HepG2 (cell line): ENCODE data around the gene TENM3.

Experiments
- CTCF ChIP-seq: sonication (generic); formaldehyde crosslinking; IDR thresholded peaks from 2 replicates; pipeline ENCODE4 v1.5.0; 2020; ENCODE audit warnings: mild to moderate bottlenecking, missing genetic modification reagents, moderate library complexity
- GTF2F1 ChIP-seq: fragments of 150-350 bp; IDR thresholded peaks from 2 replicates; pipeline ENCODE4 v1.6.1; 2014; ENCODE audit warnings: low read length
- HOMEZ ChIP-seq: IDR thresholded peaks from 2 replicates; pipeline ENCODE4 v1.6.1; 2016; ENCODE audit warnings: low read depth
- ISL2 ChIP-seq: sonication (generic); formaldehyde crosslinking; IDR thresholded peaks from 2 replicates; pipeline ENCODE4 v1.5.0; 2020; ENCODE audit warnings: missing genetic modification reagents
- MAFK ChIP-seq, 2 experiments: IDR thresholded peaks in 1 of 2; conservative IDR thresholded peaks in 1 of 2; 2 replicates each; pipeline ENCODE4 v1.6.1; 2011; ENCODE audit warnings: improper control_type of control experiment in 2 of 2, low read length in 2 of 2
- NR2F1 ChIP-seq, 2 experiments: fragments of 450-650 bp in 1 of 2; formaldehyde crosslinking in 1 of 2; IDR thresholded peaks; 2 replicates each; pipeline versions ENCODE4 v1.5.0 to v1.6.1; 2016 to 2020; ENCODE audit warnings: mild to moderate bottlenecking in 1 of 2, missing compliant biosample characterization in 1 of 2, missing genetic modification reagents in 1 of 2, moderate library complexity in 1 of 2
- POLR2A ChIP-seq, 2 experiments: IDR thresholded peaks; 2 replicates each; pipeline ENCODE4 v1.6.1; 2011; ENCODE audit warnings: low read depth in 2 of 2, low read length in 2 of 2, mild to moderate bottlenecking in 1 of 2, moderate library complexity in 1 of 2; ENCODE audit not compliant: insufficient read depth in 1 of 2
- POLR2AphosphoS5 ChIP-seq: IDR thresholded peaks from 2 replicates; pipeline ENCODE4 v1.6.1; 2012; ENCODE audit warnings: low read depth, low read length
- RAD21 ChIP-seq: fragments of 450-650 bp; formaldehyde crosslinking; IDR thresholded peaks from 2 replicates; pipeline ENCODE4 v1.5.0; 2020; ENCODE audit warnings: mild to moderate bottlenecking
- SETDB1 ChIP-seq: sonication (generic); formaldehyde crosslinking; IDR thresholded peaks from 2 replicates; pipeline ENCODE4 v1.5.1; 2020; ENCODE audit warnings: missing genetic modification reagents, mild to moderate bottlenecking, borderline replicate concordance
- TCF7 ChIP-seq: sonication (generic); IDR thresholded peaks from 2 replicates; pipeline ENCODE4 v1.6.1; 2016; ENCODE audit warnings: antibody characterized with exemption, low read depth
- USF2 ChIP-seq, 2 experiments: sonication (generic) in 1 of 2; formaldehyde crosslinking in 1 of 2; IDR thresholded peaks; 2 replicates each; pipeline versions ENCODE4 v1.5.1 to v1.6.1; 2011 to 2020; ENCODE audit warnings: borderline replicate concordance in 1 of 2, low read depth in 1 of 2, low read length in 1 of 2, mild to moderate bottlenecking in 1 of 2, missing genetic modification reagents in 1 of 2, moderate library complexity in 1 of 2
- ZNF597 ChIP-seq: sonication (generic); formaldehyde crosslinking; IDR thresholded peaks from 2 replicates; pipeline ENCODE4 v1.5.0; 2020; ENCODE audit warnings: missing genetic modification reagents
- ZNF616 ChIP-seq: sonication (generic); formaldehyde crosslinking; IDR thresholded peaks from 2 replicates; pipeline ENCODE4 v1.5.0; 2020; ENCODE audit warnings: low read depth, mild to moderate bottlenecking, missing genetic modification reagents

GRCh38 chr4:182600093-182600492 lies 356.9 kb downstream of the TENM3 start:
- TF ChIP-seq NR2F1 (CRISPR knock-in tag; IDR thresholded peaks at IDR 0.05): no peak
- TF ChIP-seq RAD21 (CRISPR knock-in tag): no peak
- no peak for TF ChIP-seq GTF2F1
- TF ChIP-seq ZNF616 (CRISPR knock-in tag): no peak
- TF ChIP-seq POLR2A (IDR thresholded peaks at IDR 0.05; ENCODE audit: insufficient read depth in 1 of 2, low read depth in 2 of 2, low read length in 2 of 2): no peak
- TF ChIP-seq HOMEZ (CRISPR knock-in tag): no peak
- no peak for TF ChIP-seq USF2 (IDR thresholded peaks at IDR 0.05; ENCODE audit: low read depth, low read length)
- TF ChIP-seq USF2 (CRISPR knock-in tag; IDR thresholded peaks at IDR 0.05; ENCODE audit: borderline replicate concordance): no peak
- no peak for TF ChIP-seq ZNF597 (CRISPR knock-in tag)
- TF ChIP-seq CTCF (CRISPR knock-in tag): no peak
- TF ChIP-seq TCF7: no peak
- TF ChIP-seq SETDB1 (CRISPR knock-in tag): no peak
- no peak for TF ChIP-seq MAFK (conservative IDR thresholded peaks at IDR 0.05 in 1 of 2, IDR thresholded peaks at IDR 0.05 in 1 of 2; ENCODE audit: low read length in 2 of 2)
- no peak for TF ChIP-seq POLR2AphosphoS5
- no peak for TF ChIP-seq ISL2 (CRISPR knock-in tag)
